ENCODE data around the gene GPR107. TPM values are rescaled to one million over a fixed set of nuclear protein-coding genes. Genes with fewer than 3 reads are reported as not detected.

The GPR107 gene
- polyA plus RNA-seq, 3 donors: 6.0 to 22.6 (median 6.0) TPM

DNA sequence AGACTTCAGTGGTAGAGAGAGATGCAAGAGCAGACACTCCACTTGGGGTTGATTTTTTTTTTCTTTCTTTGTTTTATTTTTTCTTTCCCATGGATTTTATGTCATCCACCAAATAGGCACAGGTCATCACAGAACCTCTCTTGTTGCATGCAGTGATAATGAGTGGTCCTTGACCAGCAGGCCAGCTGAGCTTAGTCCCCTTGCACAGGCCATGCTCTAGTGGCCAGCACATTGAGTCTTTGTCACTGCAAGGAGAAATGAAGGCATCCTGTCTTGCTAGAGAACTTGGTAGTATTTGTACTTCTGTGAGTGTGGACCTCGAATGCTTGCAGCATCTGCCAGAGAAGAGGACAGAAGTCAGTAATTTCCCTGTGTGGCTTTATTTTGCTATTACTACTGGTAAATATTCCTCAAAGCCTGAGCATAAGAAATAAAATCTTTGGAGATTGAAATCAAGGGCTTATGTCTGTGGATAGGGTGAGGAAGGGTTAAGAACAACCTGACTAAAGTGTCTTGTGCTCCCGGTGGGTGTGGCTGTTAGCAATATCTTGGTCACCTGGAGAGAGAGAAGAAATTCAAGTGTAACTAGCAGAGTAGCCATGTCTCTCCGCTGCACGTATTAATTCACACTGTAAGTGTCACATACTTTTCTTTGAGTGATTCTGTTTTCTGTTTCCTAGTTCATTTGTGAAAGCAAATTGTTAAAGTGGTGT lies 73.2 kb downstream of the GPR107 start:
- no peaks in the 10 kb centered on the region for H3K9me3 Mint-ChIP-seq

DNA sequence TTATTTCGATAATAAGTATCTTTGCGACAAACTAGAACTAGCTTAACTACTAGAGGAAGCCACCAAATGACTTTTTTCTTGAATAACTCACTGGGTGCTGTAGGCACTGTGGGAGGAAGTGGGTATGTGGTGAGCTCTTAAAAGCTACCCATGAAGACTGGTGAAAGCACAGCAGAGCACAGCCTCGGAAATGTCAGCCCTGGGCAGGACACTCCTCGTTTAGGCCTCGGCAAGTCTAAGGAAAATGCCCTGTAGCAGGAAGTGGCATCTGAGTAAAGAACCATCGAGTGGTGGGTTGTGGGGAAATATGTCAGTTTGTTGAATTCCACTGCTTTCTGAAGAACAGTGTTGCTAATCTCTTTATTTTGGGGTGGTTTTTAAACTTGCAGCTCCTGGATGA lies 74.5 kb downstream of the GPR107 start:
- WGBS (ENCODE audit: insufficient coverage): 0% methylated on average over 4 of the region's 6 CpGs
- Mint-ChIP-seq H3K9me3 (no peaks in the 10 kb centered on the region), H3K4me3 (peak overlapping the region; percentile 59 to 87), H3K27ac (peak overlapping the region; percentile 94 to 100 (median 96)), H3K36me3 (peaks cover 62 to 87% of the 10 kb centered on the region in 2 donors), H3K27me3 (ENCODE audit: low read depth in 3 of 3) (peaks cover 0 to 2% (median 0%) of the 10 kb centered on the region in 3 donors), H3K4me1 (peaks cover 36% of the 10 kb centered on the region)
- H3K9me3 ChIP-seq (replicated peaks in 1 of 2; ENCODE audit: control insufficient read depth in 1 of 2, insufficient read depth in 1 of 2, low read length in 2 of 2): no peaks in the 10 kb centered on the region
- peak; percentile 46 to 63 (median 52) for DNase-seq
- intact Hi-C loops (cut with micrococcal nuclease): no loop called here
- peak overlapping the region; percentile 66 for H3K9ac ChIP-seq (ENCODE audit: insufficient read depth, low read length, poor library complexity, severe bottlenecking)
- no peaks in the 10 kb centered on the region for H3K79me2 ChIP-seq (ENCODE audit: insufficient read depth, low read length)
- peak overlapping the region; percentile 79 to 94 for H3K27ac ChIP-seq (ENCODE audit: low read depth in 1 of 2, low read length in 2 of 2)
- TF ChIP-seq, protein P1, sequence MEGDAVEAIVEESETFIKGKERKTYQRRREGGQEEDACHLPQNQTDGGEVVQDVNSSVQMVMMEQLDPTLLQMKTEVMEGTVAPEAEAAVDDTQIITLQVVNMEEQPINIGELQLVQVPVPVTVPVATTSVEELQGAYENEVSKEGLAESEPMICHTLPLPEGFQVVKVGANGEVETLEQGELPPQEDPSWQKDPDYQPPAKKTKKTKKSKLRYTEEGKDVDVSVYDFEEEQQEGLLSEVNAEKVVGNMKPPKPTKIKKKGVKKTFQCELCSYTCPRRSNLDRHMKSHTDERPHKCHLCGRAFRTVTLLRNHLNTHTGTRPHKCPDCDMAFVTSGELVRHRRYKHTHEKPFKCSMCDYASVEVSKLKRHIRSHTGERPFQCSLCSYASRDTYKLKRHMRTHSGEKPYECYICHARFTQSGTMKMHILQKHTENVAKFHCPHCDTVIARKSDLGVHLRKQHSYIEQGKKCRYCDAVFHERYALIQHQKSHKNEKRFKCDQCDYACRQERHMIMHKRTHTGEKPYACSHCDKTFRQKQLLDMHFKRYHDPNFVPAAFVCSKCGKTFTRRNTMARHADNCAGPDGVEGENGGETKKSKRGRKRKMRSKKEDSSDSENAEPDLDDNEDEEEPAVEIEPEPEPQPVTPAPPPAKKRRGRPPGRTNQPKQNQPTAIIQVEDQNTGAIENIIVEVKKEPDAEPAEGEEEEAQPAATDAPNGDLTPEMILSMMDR (IDR thresholded peaks at IDR 0.05): no peak
- H2AFZ ChIP-seq (ENCODE audit: insufficient read depth, low read depth, low read length, poor library complexity, severe bottlenecking): peak overlapping the region; percentile 67
- H3K36me3 ChIP-seq (replicated peaks in 1 of 2; ENCODE audit: control insufficient read depth in 1 of 2, insufficient read depth in 2 of 2, low read length in 2 of 2): peaks cover 45 to 72% of the 10 kb centered on the region in 2 donors
- peak overlapping the region in 2 of 3 experiments; percentile 6 to 43 for H3K4me3 ChIP-seq (replicated peaks in 1 of 3; ENCODE audit: low read depth in 2 of 3, low read length in 3 of 3)
- peak overlapping the region; percentile 43 for H3K4me2 ChIP-seq (replicated peaks; ENCODE audit: extremely low read depth, low read length, poor library complexity, severe bottlenecking)
- H3K4me1 ChIP-seq (ENCODE audit: control insufficient read depth in 1 of 2, insufficient read depth in 2 of 2, low read length in 2 of 2): peaks cover 26 to 31% of the 10 kb centered on the region in 2 donors
- no peaks in the 10 kb centered on the region for H3K27me3 ChIP-seq (ENCODE audit: control insufficient read depth in 2 of 2, insufficient read depth in 2 of 2, low read length in 2 of 2)
- no peaks in the 10 kb centered on the region for H4K20me1 ChIP-seq (ENCODE audit: insufficient read depth, low read length)

More for the DNA sequence above, 73.2 kb downstream of the GPR107 start:
- peaks cover 2 to 3% (median 2%) of the 10 kb centered on the region in 3 donors for H3K27me3 Mint-ChIP-seq (ENCODE audit: low read depth in 3 of 3)
- H3K9ac ChIP-seq (ENCODE audit: insufficient read depth, low read length, poor library complexity, severe bottlenecking): no peak overlapping the region
- H3K36me3 Mint-ChIP-seq: peaks cover 65 to 87% of the 10 kb centered on the region in 2 donors
- H3K79me2 ChIP-seq (ENCODE audit: insufficient read depth, low read length): no peaks in the 10 kb centered on the region
- H3K4me1 Mint-ChIP-seq: peaks cover 36% of the 10 kb centered on the region
- no peak overlapping the region for H3K4me3 Mint-ChIP-seq
- H3K36me3 ChIP-seq (replicated peaks in 1 of 2; ENCODE audit: control insufficient read depth in 1 of 2, insufficient read depth in 2 of 2, low read length in 2 of 2): peaks cover 49 to 74% of the 10 kb centered on the region in 2 donors
- DNase-seq: no peak
- no peak overlapping the region for H2AFZ ChIP-seq (ENCODE audit: insufficient read depth, low read depth, low read length, poor library complexity, severe bottlenecking)
- peak overlapping the region in 4 of 7 donors; percentile 8 to 100 (median 45) for H3K27ac Mint-ChIP-seq
- no peak overlapping the region for H3K4me3 ChIP-seq (replicated peaks in 1 of 3; ENCODE audit: low read depth in 2 of 3, low read length in 3 of 3)
- H3K4me1 ChIP-seq (ENCODE audit: control insufficient read depth in 1 of 2, insufficient read depth in 2 of 2, low read length in 2 of 2): peaks cover 26 to 31% of the 10 kb centered on the region in 2 donors
- intact Hi-C loops (cut with micrococcal nuclease): no loop called here
- H4K20me1 ChIP-seq (ENCODE audit: insufficient read depth, low read length): no peaks in the 10 kb centered on the region
- TF ChIP-seq, protein P1 (IDR thresholded peaks at IDR 0.05): no peak
- no peaks in the 10 kb centered on the region for H3K9me3 ChIP-seq (replicated peaks in 1 of 2; ENCODE audit: control insufficient read depth in 1 of 2, insufficient read depth in 1 of 2, low read length in 2 of 2)
- H3K4me2 ChIP-seq (replicated peaks; ENCODE audit: extremely low read depth, low read length, poor library complexity, severe bottlenecking): no peak overlapping the region
- H3K27me3 ChIP-seq (ENCODE audit: control insufficient read depth in 2 of 2, insufficient read depth in 2 of 2, low read length in 2 of 2): no peaks in the 10 kb centered on the region
- peak overlapping the region in 1 of 2 donors; percentile 55 for H3K27ac ChIP-seq (ENCODE audit: low read depth in 1 of 2, low read length in 2 of 2)
- WGBS (ENCODE audit: insufficient coverage): no CpG with 5 or more reads among the region's 4 CpGs
